GM23248 (cell line): Measurements from ENCODE around the gene EID1. TPM values are rescaled to one million over a fixed set of nuclear protein-coding genes. Genes with fewer than 3 reads are reported as not detected.

ENCODE experiments used
- DNase-seq: peaks from one replicate; pipeline ENCODE4 v3.0.0-alpha.2; 2015
- H2AFZ ChIP-seq: fragments of 200-600 bp; sonication (generic); 2 replicates; pipeline ENCODE4 v1.6.1; 2016; ENCODE audit warnings: antibody characterized with exemption
- H3F3A ChIP-seq: fragments of 200-600 bp; sonication (generic); 2 replicates; pipeline ENCODE4 v1.6.1; 2016; ENCODE audit warnings: mild to moderate bottlenecking, antibody characterized with exemption, mixed run types; ENCODE audit not compliant: insufficient read depth
- H3K27ac ChIP-seq: fragments of 200-600 bp; sonication (generic); 2 replicates; pipeline ENCODE4 v1.5.1; 2016; ENCODE audit warnings: mild to moderate bottlenecking
- H3K27me3 ChIP-seq: fragments of 200-600 bp; sonication (generic); replicated peaks from 2 replicates; pipeline ENCODE4 v1.6.1; 2016; ENCODE audit warnings: mild to moderate bottlenecking; ENCODE audit not compliant: insufficient read depth
- H3K36me3 ChIP-seq: fragments of 200-600 bp; sonication (generic); 2 replicates; pipeline ENCODE4 v1.6.1; 2016; ENCODE audit warnings: low read depth, mild to moderate bottlenecking
- H3K4me1 ChIP-seq: fragments of 200-600 bp; sonication (generic); 2 replicates; pipeline ENCODE4 v1.6.1; 2016; ENCODE audit warnings: mild to moderate bottlenecking; ENCODE audit not compliant: insufficient read depth
- H3K4me2 ChIP-seq: fragments of 200-600 bp; sonication (generic); one replicate; pipeline ENCODE4 v1.6.1; 2016; ENCODE audit warnings: mild to moderate bottlenecking; ENCODE audit not compliant: unreplicated experiment
- H3K4me3 ChIP-seq: fragments of 200-600 bp; sonication (generic); 2 replicates; pipeline ENCODE4 v1.5.1; 2016; ENCODE audit warnings: mild to moderate bottlenecking
- H3K79me2 ChIP-seq: fragments of 200-600 bp; sonication (generic); 2 replicates; pipeline ENCODE4 v1.6.1; 2016; ENCODE audit warnings: mild to moderate bottlenecking; ENCODE audit not compliant: insufficient read depth
- H3K9ac ChIP-seq: fragments of 200-600 bp; sonication (generic); 2 replicates; pipeline ENCODE4 v1.6.1; 2016; ENCODE audit warnings: mild to moderate bottlenecking
- H3K9me2 ChIP-seq: fragments of 200-600 bp; sonication (generic); 2 replicates; pipeline ENCODE4 v1.6.1; 2016; ENCODE audit warnings: mixed run types, mild to moderate bottlenecking, moderate library complexity; ENCODE audit not compliant: insufficient read depth
- H3K9me3 ChIP-seq: fragments of 200-600 bp; sonication (generic); one replicate; pipeline ENCODE4 v1.6.1; 2017; ENCODE audit warnings: low read depth
- H4K20me1 ChIP-seq: fragments of 200-600 bp; sonication (generic); 2 replicates; pipeline ENCODE4 v1.6.0; 2016; ENCODE audit not compliant: insufficient read depth
- EZH2 ChIP-seq: fragments of 200-600 bp; sonication (generic); IDR thresholded peaks from 2 replicates; pipeline ENCODE4 v1.6.1; 2018; ENCODE audit warnings: antibody characterized with exemption, mild to moderate bottlenecking; ENCODE audit not compliant: insufficient read depth, poor library complexity, severe bottlenecking
- EZH2phosphoT487 ChIP-seq: fragments of 200-600 bp; sonication (generic); IDR thresholded peaks from 2 replicates; pipeline ENCODE4 v1.6.1; 2018; ENCODE audit warnings: antibody characterized with exemption, moderate library complexity, mild to moderate bottlenecking, low read depth; ENCODE audit not compliant: insufficient read depth
- WGBS, 2 experiments: methylation state at CpG; one replicate each; pipeline ENCODE4 v1.1.6; 2015 to 2017; ENCODE audit warnings: low lambda C conversion rate in 2 of 2, low coverage in 1 of 2; ENCODE audit errors: missing lambda C conversion rate in 2 of 2; 5-methylcytosine and 5-hydroxymethylcytosine counted together
- in situ Hi-C: fragments of 300-500 bp; cut with MboI; formaldehyde crosslinking; loops from 2 replicates; pipeline ENCODE4 v1.15.0; 2020
- polyA plus RNA-seq: library from polyadenylated mRNA; unstranded; fragments of >200 nt; fragmentation: Nextera tagmentation; extraction: Ambion mirVana; gene quantifications from 2 replicates; pipeline ENCODE4 v1.2.1, GENCODE V29; 2016
- total RNA-seq: library from RNA; depleted of rRNA; stranded (reverse); fragments of >200 nt; shearing (Covaris generic); gene quantifications from 2 replicates; pipeline ENCODE4 v1.2.3, GENCODE V29; 2014; rRNA removed

The EID1 gene, protein sequence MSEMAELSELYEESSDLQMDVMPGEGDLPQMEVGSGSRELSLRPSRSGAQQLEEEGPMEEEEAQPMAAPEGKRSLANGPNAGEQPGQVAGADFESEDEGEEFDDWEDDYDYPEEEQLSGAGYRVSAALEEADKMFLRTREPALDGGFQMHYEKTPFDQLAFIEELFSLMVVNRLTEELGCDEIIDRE
- 267 and 281 TPM in 2 replicates for total RNA-seq
- 380 and 396 TPM in 2 replicates for polyA plus RNA-seq

DNA sequence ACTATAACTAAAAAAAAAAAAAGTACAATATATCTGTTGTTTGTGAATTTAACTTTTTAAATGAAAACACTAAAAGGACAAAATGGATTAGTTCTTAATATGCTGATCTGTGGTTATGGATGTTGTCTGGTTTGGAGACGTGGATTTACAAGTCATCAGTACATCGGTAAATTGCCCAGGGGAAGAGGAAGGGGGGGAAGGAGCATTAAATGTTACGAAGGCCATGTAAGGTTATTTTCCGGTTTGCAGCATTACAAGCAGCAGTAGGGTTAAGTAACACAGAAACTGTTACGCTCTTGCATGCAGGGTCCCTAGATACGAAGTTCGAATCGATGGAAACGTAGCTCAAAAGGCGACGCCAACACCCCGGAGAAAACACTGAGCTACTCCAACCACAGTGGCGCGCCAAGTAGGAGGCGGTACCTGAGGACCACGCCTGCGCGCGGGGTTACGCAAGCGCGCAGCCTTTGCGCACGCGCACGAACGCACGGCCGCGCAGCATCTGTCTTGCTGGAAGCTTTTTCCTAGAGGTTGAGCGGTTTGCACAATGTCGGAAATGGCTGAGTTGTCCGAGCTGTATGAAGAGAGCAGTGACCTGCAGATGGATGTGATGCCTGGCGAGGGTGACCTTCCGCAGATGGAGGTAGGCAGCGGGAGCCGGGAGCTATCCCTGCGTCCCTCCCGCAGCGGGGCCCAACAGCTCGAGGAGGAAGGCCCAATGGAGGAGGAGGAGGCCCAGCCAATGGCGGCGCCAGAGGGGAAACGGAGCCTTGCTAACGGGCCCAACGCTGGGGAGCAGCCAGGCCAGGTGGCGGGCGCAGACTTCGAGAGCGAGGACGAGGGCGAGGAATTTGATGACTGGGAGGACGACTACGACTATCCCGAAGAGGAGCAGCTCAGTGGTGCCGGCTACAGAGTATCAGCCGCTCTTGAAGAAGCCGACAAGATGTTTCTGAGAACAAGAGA lies at the start of gene EID1:
Gene EID1, plus strand, starts transcription at position 505 of the 966 bp plus-strand sequence. Its CDS starts 43 bp downstream, at position 548.
- Histone ChIP-seq H3K4me1 (peaks cover 17% of the 10 kb centered on the region), H3K9ac (peak within 1 kb of the TSS; percentile 90), H3K9me2 (no peaks in the 10 kb centered on the region), H4K20me1 (peaks cover 8% of the 10 kb centered on the region; the same call in 1 of the 2 replicates), H3K4me3 (peak within 1 kb of the TSS; percentile 91), H3K79me2 (peaks cover 32% of the 10 kb centered on the region), H3K9me3 (no peaks in the 10 kb centered on the region), H3K27ac (peak within 1 kb of the TSS; percentile 81), H3K4me2 (peak within 1 kb of the TSS; percentile 90), H3K27me3 (no peaks in the 10 kb centered on the region), H2AFZ (peak within 1 kb of the TSS; percentile 90), H3K36me3 (peaks cover 6% of the 10 kb centered on the region; the same call in 1 of the 2 replicates), H3F3A (peaks cover 38% of the 10 kb centered on the region)
- DNase-seq, result peak; percentile 98
- in situ Hi-C loops, result no loop called here
- 1 to 2% methylated on average over 51 to 58 of the region's 58 CpGs for WGBS, 2 experiments
- no peak for TF ChIP-seq EZH2phosphoT487

GRCh38 chr15:48828471-48828870 lies 49.5 kb upstream of the EID1 start:
- Histone ChIP-seq H2AFZ (no peak overlapping the region), H3K9me2 (no peaks in the 10 kb centered on the region), H3K27me3 (no peaks in the 10 kb centered on the region), H3K4me2 (no peak overlapping the region), H3K9me3 (no peaks in the 10 kb centered on the region), H3K36me3 (no peaks in the 10 kb centered on the region), H3F3A (no peaks in the 10 kb centered on the region), H3K79me2 (no peaks in the 10 kb centered on the region), H3K27ac (no peak overlapping the region), H3K4me1 (peaks cover 5% of the 10 kb centered on the region), H4K20me1 (no peaks in the 10 kb centered on the region), H3K4me3 (no peak overlapping the region), H3K9ac (no peak overlapping the region)
- no peak for TF ChIP-seq EZH2
- no peak for TF ChIP-seq EZH2phosphoT487
- no peak for DNase-seq
- 91 to 95% methylated on average over 4 of the region's 4 CpGs for WGBS, 2 experiments
- in situ Hi-C loops, result no loop called here

DNA sequence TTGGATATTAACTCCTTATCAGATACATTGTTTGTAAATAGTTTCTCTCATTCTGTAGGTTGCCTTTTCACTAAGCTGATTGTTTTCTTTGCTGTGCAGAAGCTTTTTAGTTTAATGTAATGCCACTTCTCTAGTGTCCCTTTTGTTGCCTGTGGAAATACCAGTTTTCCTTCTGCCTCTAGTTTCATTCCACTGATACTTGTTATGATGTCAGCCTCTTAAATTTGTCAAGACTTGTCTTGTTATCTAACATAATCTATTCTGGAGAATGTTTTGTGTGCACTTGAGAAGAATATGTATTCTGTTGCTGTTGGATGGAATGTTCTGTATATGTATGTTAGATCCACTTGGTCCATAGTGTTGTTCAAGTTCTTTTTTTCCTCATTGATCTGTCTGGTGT lies 49.0 kb upstream of the EID1 start:
- TF ChIP-seq EZH2phosphoT487 (no peak), EZH2 (no peak)
- in situ Hi-C loops, result no loop called here
- DNase-seq, result no peak
- Histone ChIP-seq H3K36me3 (no peaks in the 10 kb centered on the region), H3K9ac (no peak overlapping the region), H3K27me3 (no peaks in the 10 kb centered on the region), H3K79me2 (no peaks in the 10 kb centered on the region), H3K27ac (no peak overlapping the region), H3K9me3 (no peaks in the 10 kb centered on the region), H3K9me2 (no peaks in the 10 kb centered on the region), H2AFZ (no peak overlapping the region), H3K4me3 (no peak overlapping the region), H3K4me2 (no peak overlapping the region), H3K4me1 (peaks cover 1% of the 10 kb centered on the region), H4K20me1 (no peaks in the 10 kb centered on the region), H3F3A (no peaks in the 10 kb centered on the region)

GRCh38 chr15:48832648-48833047 lies 45.3 kb upstream of the EID1 start:
- Histone ChIP-seq H3K27ac (no peak overlapping the region), H3K4me1 (no peaks in the 10 kb centered on the region), H3F3A (no peaks in the 10 kb centered on the region), H4K20me1 (no peaks in the 10 kb centered on the region), H3K9me3 (no peaks in the 10 kb centered on the region), H3K9me2 (no peaks in the 10 kb centered on the region), H3K4me2 (no peak overlapping the region), H2AFZ (no peak overlapping the region), H3K27me3 (no peaks in the 10 kb centered on the region), H3K79me2 (no peaks in the 10 kb centered on the region), H3K4me3 (no peak overlapping the region), H3K36me3 (no peaks in the 10 kb centered on the region), H3K9ac (no peak overlapping the region)
- TF ChIP-seq EZH2 (no peak), EZH2phosphoT487 (no peak)
- no peak for DNase-seq
- in situ Hi-C loops, result no loop called here
